ENCODE measurements around the gene TCEAL7. TPM values are rescaled to one million over a fixed set of nuclear protein-coding genes. Genes with fewer than 3 reads are reported as not detected.
A peak's percentile ranks its signal among the peaks of the same experiment; 100 is the strongest.

The TCEAL7 gene
- total RNA-seq, 1 experiment from 2014 or later, result 0.20 TPM

DNA sequence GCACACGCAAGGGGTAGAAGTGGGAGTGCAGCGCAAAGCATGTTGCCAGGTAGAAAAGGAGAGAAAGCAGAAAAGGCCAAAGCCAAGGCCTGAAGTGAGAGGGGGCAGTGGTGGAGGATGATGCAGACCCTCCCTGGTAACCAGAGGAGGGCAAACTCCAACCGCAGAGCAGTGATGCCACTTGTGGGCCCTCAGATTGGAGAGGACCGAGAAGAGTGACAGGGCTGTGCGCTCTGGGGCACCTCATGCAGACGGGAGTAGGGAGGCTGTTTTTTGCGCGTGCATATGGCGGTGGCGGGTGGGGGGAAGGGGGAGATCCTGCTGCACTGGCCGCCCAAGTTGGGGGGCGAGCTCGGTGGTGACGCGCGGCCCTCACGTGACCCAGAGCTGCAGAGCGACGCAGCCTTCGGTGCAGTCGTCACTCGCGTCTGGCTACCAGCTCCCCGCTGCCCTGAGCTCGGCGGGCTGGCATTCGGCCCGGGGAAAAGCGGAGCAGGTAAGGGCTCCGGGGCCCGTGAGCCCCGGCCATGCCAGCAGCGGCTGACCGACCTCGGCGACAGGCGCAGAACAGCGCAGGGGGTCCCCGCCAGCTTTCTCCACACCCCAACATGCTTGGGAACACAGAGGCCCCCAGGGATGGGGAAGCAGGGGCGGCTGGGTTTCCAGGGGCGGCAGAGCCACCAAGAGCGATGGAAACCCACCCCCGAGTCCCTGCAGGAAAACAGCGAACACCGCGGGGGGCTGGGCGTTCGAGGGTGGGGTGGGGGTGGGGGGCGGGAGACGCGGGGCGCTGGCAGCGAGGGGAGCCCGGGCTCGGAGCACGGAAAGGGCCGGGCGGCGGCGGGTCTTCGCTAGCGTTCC is 46.3 kb downstream of the TCEAL7 start, which contains the start of gene BEX3:
Gene BEX3, plus strand, starts transcription at position 421 of the 861 bp plus-strand sequence. CDS start 984 bp downstream, outside the sequence.
- H3K4me1 ChIP-seq (ENCODE audit: control insufficient read depth in 1 of 2, insufficient read depth in 2 of 2, low read length in 2 of 2), result peaks cover 2 to 16% of the 10 kb centered on the region in 2 experiments; a peak in 2 of 4 replicates
- no peaks in the 10 kb centered on the region for H3K27me3 ChIP-seq (ENCODE audit: insufficient read depth, low read length)
- peak within 1 kb of the TSS; percentile 77 for H3K27ac ChIP-seq (ENCODE audit: low read depth, low read length)
- no peaks in the 10 kb centered on the region for H4K20me1 ChIP-seq (ENCODE audit: insufficient read depth)
- H3K9me2 ChIP-seq (ENCODE audit: insufficient read depth), result no peaks in the 10 kb centered on the region
- CTCF ChIA-PET, result no interaction called here
- no TSS peak for BruUV-seq (replicated peaks)
- H3K9ac ChIP-seq (ENCODE audit: low read length), result peak within 1 kb of the TSS; percentile 79
- TF ChIP-seq, protein P1, sequence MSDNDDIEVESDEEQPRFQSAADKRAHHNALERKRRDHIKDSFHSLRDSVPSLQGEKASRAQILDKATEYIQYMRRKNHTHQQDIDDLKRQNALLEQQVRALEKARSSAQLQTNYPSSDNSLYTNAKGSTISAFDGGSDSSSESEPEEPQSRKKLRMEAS (IDR thresholded peaks at IDR 0.05), result peak; percentile 65
- TF ChIP-seq POLR2A (IDR thresholded peaks at IDR 0.05; ENCODE audit: borderline replicate concordance, extremely low read depth, insufficient read depth, insufficient read length) (peak; percentile 54), YY1 (IDR thresholded peaks at IDR 0.05; ENCODE audit: extremely low read depth, insufficient replicate concordance, low read depth, low read length) (peak; percentile 13), ZFX (IDR thresholded peaks at IDR 0.05) (0 out of 2 replicates have a peak, but pooled peaks have one; percentile 30), POLR2AphosphoS5 (IDR thresholded peaks at IDR 0.05; ENCODE audit: low read depth, low read length) (peak; percentile 69), SIN3A (IDR thresholded peaks at IDR 0.05; ENCODE audit: low read depth) (no peak)
- ATAC-seq (peak; percentile 78), DNase-seq (ENCODE audit: low read depth, low spot score) (no peak)
- H3K4me2 ChIP-seq (ENCODE audit: low read length), result peak within 1 kb of the TSS; percentile 79
- H3K36me3 ChIP-seq (ENCODE audit: control insufficient read depth in 1 of 2, insufficient read depth in 2 of 2, low read length in 2 of 2), result no peaks in the 10 kb centered on the region
- RAD21 ChIA-PET (ENCODE audit: low non-redundant PET in 1 of 2, low total read pairs in 2 of 2, uncharacterized antibody in 2 of 2, unreplicated experiment in 2 of 2), result interaction anchor here in 1 of 2 experiments (0.6 kb wide), 1 partner anchor 124 kb away, joined by 5 read pairs; no protein-coding TSS in a partner anchor
- peak within 1 kb of the TSS; percentile 45 for H2AFZ ChIP-seq (ENCODE audit: low read depth, low read length, poor library complexity, severe bottlenecking)
- no peaks in the 10 kb centered on the region for H3K9me3 ChIP-seq (ENCODE audit: control insufficient read depth in 1 of 2, insufficient read depth in 1 of 2, low read depth in 1 of 2, low read length in 2 of 2)
- peak within 1 kb of the TSS; percentile 62 to 64 for H3K4me3 ChIP-seq (replicated peaks in 1 of 2; ENCODE audit: low read depth in 1 of 2, low read length in 2 of 2)
- peaks cover 9% of the 10 kb centered on the region for H3K79me2 ChIP-seq (ENCODE audit: insufficient read depth, low read length)
- POLR2A ChIA-PET, result interaction anchor here (0.9 to 1.0 kb wide), 2 partner anchors 21 to 28 kb away, joined by 3 to 4 read pairs; partner anchors contain the start of gene TCEAL9
- intact Hi-C loops (cut with micrococcal nuclease), result no loop called here

DNA sequence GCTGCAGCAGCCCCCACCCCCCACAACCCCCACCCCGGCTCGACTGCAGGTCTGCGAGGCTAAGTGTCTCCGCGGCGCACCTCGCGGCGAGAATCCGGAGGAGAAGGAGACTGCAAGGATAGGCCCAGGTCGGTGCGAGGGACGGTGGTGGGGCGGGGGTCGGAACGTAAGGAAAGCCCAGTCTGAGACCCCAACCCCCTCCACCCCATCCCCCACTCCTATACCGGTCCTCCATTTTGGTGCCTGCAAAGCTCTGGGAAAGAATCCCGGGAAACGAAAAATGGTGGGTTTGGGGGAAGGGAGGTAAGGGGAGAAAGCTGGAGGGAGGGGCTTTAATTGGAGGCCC is 46.9 kb downstream of the TCEAL7 start:
- intact Hi-C loops (cut with micrococcal nuclease), result no loop called here
- CTCF ChIA-PET, result no interaction called here
- H2AFZ ChIP-seq (ENCODE audit: low read depth, low read length, poor library complexity, severe bottlenecking), result no peak overlapping the region

More for the DNA sequence above, 46.9 kb downstream of the TCEAL7 start:
- ChIA-PET RAD21 (ENCODE audit: low non-redundant PET in 1 of 2, low total read pairs in 2 of 2, uncharacterized antibody in 2 of 2, unreplicated experiment in 2 of 2) (interaction anchor here in 1 of 2 experiments (0.6 kb wide), 1 partner anchor 123 kb away, joined by 5 read pairs; no protein-coding TSS in a partner anchor), POLR2A (no interaction called here)
- peak overlapping the region; percentile 79 for H3K4me2 ChIP-seq (ENCODE audit: low read length)
- H3K27me3 ChIP-seq (ENCODE audit: insufficient read depth, low read length), result no peaks in the 10 kb centered on the region
- H4K20me1 ChIP-seq (ENCODE audit: insufficient read depth), result no peaks in the 10 kb centered on the region
- H3K9me3 ChIP-seq (ENCODE audit: control insufficient read depth in 1 of 2, insufficient read depth in 1 of 2, low read depth in 1 of 2, low read length in 2 of 2), result no peaks in the 10 kb centered on the region
- no peaks in the 10 kb centered on the region for H3K36me3 ChIP-seq (ENCODE audit: control insufficient read depth in 1 of 2, insufficient read depth in 2 of 2, low read length in 2 of 2)
- peaks cover 9% of the 10 kb centered on the region for H3K79me2 ChIP-seq (ENCODE audit: insufficient read depth, low read length)
- H3K4me3 ChIP-seq (replicated peaks in 1 of 2; ENCODE audit: low read depth in 1 of 2, low read length in 2 of 2), result peak overlapping the region; percentile 62 to 64
- peaks cover 2 to 16% of the 10 kb centered on the region in 2 experiments; a peak in 2 of 4 replicates for H3K4me1 ChIP-seq (ENCODE audit: control insufficient read depth in 1 of 2, insufficient read depth in 2 of 2, low read length in 2 of 2)
- BruUV-seq (replicated peaks), result no TSS peak
- H3K9ac ChIP-seq (ENCODE audit: low read length), result peak overlapping the region; percentile 79
- DNase-seq (ENCODE audit: low read depth, low spot score) (no peak), ATAC-seq (peak; percentile 52)
- no peaks in the 10 kb centered on the region for H3K9me2 ChIP-seq (ENCODE audit: insufficient read depth)
- TF ChIP-seq YY1 (IDR thresholded peaks at IDR 0.05; ENCODE audit: extremely low read depth, insufficient replicate concordance, low read depth, low read length) (peak; percentile 87), SRF (IDR thresholded peaks at IDR 0.05; ENCODE audit: low read depth) (no peak)
- peak overlapping the region; percentile 42 for H3K27ac ChIP-seq (ENCODE audit: low read depth, low read length)
